Neural progenitor cell (in vitro differentiated cells): ENCODE results near the gene FHAD1. TPM values are rescaled to one million over a fixed set of nuclear protein-coding genes. Genes with fewer than 3 reads are reported as not detected.

Experiments used
- DNase-seq: peaks from one replicate; pipeline ENCODE4 v3.0.0-alpha.2; 2016; ENCODE audit warnings: low spot score
- H2AFZ ChIP-seq: fragments of 200-600 bp; sonication (generic); replicated peaks from 2 replicates; pipeline ENCODE4 v1.6.1; 2016; ENCODE audit warnings: antibody characterized with exemption
- H3F3A ChIP-seq: fragments of 200-600 bp; sonication (generic); 2 replicates; pipeline ENCODE4 v1.6.1; 2016; ENCODE audit warnings: antibody characterized with exemption, low read depth
- H3K27ac ChIP-seq: fragments of 200-600 bp; sonication (generic); 2 replicates; pipeline ENCODE4 v1.5.1; 2016; ENCODE audit warnings: mild to moderate bottlenecking
- H3K27me3 ChIP-seq: fragments of 200-600 bp; sonication (generic); 2 replicates; pipeline ENCODE4 v1.6.1; 2016; ENCODE audit warnings: mild to moderate bottlenecking, moderate library complexity
- H3K36me3 ChIP-seq: fragments of 200-600 bp; sonication (generic); 2 replicates; pipeline ENCODE4 v1.5.1; 2016
- H3K4me1 ChIP-seq: fragments of 200-600 bp; sonication (generic); 2 replicates; pipeline ENCODE4 v1.6.1; 2016; ENCODE audit warnings: mixed run types
- H3K4me2 ChIP-seq: fragments of 200-600 bp; sonication (generic); 2 replicates; pipeline ENCODE4 v1.6.1; 2016
- H3K4me3 ChIP-seq: fragments of 200-600 bp; sonication (generic); 2 replicates; pipeline ENCODE4 v1.5.1; 2016
- H3K79me2 ChIP-seq: fragments of 200-600 bp; sonication (generic); 2 replicates; pipeline ENCODE4 v1.6.1; 2016; ENCODE audit warnings: low read depth
- H3K9ac ChIP-seq: fragments of 200-600 bp; sonication (generic); 2 replicates; pipeline ENCODE4 v1.6.1; 2016
- H3K9me3 ChIP-seq: fragments of 200-600 bp; sonication (generic); 2 replicates; pipeline ENCODE4 v1.5.1; 2016; ENCODE audit warnings: low read depth
- H4K20me1 ChIP-seq: fragments of 200-600 bp; sonication (generic); 2 replicates; pipeline ENCODE4 v1.6.1; 2016; ENCODE audit warnings: low read depth
- H3K27ac Mint-ChIP-seq: 3 replicates; pipeline ENCODE4 v1.8.0; 2021; ENCODE audit warnings: mixed read lengths
- H3K27me3 Mint-ChIP-seq: 2 replicates; pipeline ENCODE4 v1.8.0; 2022; ENCODE audit warnings: low read depth, mild to moderate bottlenecking, inconsistent platforms, moderate library complexity, mixed read lengths; ENCODE audit not compliant: insufficient read depth
- H3K36me3 Mint-ChIP-seq: 3 replicates; pipeline ENCODE4 v1.8.0; 2021; ENCODE audit warnings: mixed read lengths
- H3K4me1 Mint-ChIP-seq: 3 replicates; pipeline ENCODE4 v1.8.0; 2021; ENCODE audit warnings: mixed read lengths
- H3K4me3 Mint-ChIP-seq: 3 replicates; pipeline ENCODE4 v1.8.0; 2021; ENCODE audit warnings: mild to moderate bottlenecking, moderate library complexity, mixed read lengths
- H3K9me3 Mint-ChIP-seq: 3 replicates; pipeline ENCODE4 v1.8.0; 2020; ENCODE audit warnings: mixed read lengths
- EZH2 ChIP-seq: fragments of 200-600 bp; sonication (generic); IDR thresholded peaks from 2 replicates; pipeline ENCODE4 v1.6.1; 2017; ENCODE audit warnings: antibody characterized with exemption, mild to moderate bottlenecking, moderate library complexity
- EZH2phosphoT487 ChIP-seq: fragments of 200-600 bp; sonication (generic); IDR thresholded peaks from 2 replicates; pipeline ENCODE4 v1.6.1; 2017; ENCODE audit warnings: antibody characterized with exemption
- total RNA-seq: library from RNA; depleted of rRNA; stranded (reverse); fragments of >200 nt; gene quantifications from 2 replicates; pipeline ENCODE4 v1.2.3, GENCODE V29; 2015; ENCODE audit warnings: low replicate concordance
- TF ChIP-seq, protein P1 (sequence below): fragments of 200-600 bp; sonication (generic); IDR thresholded peaks from 2 replicates; pipeline ENCODE4 v1.5.1; 2017; ENCODE audit warnings: antibody characterized with exemption, mild to moderate bottlenecking

Gene FHAD1
- total RNA-seq, 1 donor from 2014 or later = 9.1 TPM

DNA sequence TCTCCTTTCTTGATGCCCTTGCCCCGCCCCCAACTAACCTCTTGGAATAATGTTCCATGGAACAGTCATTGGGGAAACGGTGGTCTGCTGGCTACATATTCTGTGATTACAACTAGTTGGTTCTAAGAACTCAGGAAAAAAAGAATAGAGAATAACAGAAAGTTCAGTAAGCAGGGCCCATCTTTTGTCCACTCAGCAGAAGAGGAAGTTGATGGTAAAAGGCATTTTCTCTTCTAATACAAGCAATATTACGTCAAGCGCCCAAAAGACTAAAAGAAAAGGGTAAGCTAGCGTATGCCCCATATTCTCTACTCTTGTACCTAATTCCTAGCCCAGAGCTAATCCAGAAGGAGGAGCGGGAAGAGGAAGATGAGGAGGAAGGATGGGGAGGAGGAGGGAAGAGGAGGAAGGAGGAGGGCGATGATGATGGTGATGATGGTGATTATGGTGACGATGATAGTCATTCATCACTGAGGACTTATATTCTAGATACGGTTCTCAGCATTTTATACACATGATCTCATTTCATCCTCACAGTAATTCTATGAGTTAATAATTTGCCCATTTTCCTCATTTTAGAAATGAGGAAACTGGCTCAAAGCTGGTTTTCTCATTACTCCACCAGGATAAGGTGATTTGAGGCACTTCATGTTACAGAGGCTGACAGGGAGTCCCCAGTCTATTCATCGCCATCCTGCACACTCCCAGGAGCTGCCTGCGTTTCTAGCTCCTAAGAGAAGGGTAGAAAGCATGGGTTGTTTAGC is 86.1 kb downstream of the FHAD1 start:
- Histone ChIP-seq H3K4me2 (no peak overlapping the region), H3K79me2 (no peaks in the 10 kb centered on the region), H3K36me3 (no peaks in the 10 kb centered on the region), H3F3A (no peaks in the 10 kb centered on the region), H3K9ac (no peak overlapping the region), H3K4me1 (peaks cover 5% of the 10 kb centered on the region), H4K20me1 (no peaks in the 10 kb centered on the region), H3K27ac (no peak overlapping the region), H2AFZ (no peak overlapping the region), H3K9me3 (no peaks in the 10 kb centered on the region), H3K27me3 (no peaks in the 10 kb centered on the region), H3K4me3 (no peak overlapping the region)
- DNase-seq = no peak
- peaks cover 31% of the 10 kb centered on the region for H3K4me1 Mint-ChIP-seq
- peaks cover 2% of the 10 kb centered on the region for H3K36me3 Mint-ChIP-seq
- TF ChIP-seq, protein P1, sequence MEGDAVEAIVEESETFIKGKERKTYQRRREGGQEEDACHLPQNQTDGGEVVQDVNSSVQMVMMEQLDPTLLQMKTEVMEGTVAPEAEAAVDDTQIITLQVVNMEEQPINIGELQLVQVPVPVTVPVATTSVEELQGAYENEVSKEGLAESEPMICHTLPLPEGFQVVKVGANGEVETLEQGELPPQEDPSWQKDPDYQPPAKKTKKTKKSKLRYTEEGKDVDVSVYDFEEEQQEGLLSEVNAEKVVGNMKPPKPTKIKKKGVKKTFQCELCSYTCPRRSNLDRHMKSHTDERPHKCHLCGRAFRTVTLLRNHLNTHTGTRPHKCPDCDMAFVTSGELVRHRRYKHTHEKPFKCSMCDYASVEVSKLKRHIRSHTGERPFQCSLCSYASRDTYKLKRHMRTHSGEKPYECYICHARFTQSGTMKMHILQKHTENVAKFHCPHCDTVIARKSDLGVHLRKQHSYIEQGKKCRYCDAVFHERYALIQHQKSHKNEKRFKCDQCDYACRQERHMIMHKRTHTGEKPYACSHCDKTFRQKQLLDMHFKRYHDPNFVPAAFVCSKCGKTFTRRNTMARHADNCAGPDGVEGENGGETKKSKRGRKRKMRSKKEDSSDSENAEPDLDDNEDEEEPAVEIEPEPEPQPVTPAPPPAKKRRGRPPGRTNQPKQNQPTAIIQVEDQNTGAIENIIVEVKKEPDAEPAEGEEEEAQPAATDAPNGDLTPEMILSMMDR = no peak
- TF ChIP-seq EZH2phosphoT487 = no peak
- no peak for TF ChIP-seq EZH2
- H3K9me3 Mint-ChIP-seq = peaks cover 3% of the 10 kb centered on the region
- no peak overlapping the region for H3K4me3 Mint-ChIP-seq
- peaks cover 12% of the 10 kb centered on the region for H3K27me3 Mint-ChIP-seq
- no peak overlapping the region for H3K27ac Mint-ChIP-seq

DNA sequence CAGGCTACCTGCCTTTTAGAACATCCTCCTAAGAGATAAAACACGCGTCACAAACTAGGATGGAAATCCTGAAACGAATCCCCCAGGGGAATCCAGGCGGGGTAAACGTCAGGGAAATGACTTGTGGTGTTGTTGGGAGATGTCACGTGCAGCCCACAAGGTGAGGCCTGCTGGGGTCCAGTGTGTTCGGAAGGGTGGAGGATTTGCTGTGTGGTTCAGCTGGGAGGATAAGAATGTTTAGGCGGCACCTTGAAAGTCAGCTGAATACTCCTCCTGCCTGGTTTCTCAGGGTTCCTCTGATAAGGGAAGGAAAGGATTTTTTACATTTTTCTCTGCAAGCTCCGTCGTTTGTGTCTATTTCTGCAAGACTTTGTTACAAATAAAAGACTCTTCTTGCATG is 88.0 kb downstream of the FHAD1 start:
- peaks cover 4% of the 10 kb centered on the region for H3K36me3 Mint-ChIP-seq

DNA sequence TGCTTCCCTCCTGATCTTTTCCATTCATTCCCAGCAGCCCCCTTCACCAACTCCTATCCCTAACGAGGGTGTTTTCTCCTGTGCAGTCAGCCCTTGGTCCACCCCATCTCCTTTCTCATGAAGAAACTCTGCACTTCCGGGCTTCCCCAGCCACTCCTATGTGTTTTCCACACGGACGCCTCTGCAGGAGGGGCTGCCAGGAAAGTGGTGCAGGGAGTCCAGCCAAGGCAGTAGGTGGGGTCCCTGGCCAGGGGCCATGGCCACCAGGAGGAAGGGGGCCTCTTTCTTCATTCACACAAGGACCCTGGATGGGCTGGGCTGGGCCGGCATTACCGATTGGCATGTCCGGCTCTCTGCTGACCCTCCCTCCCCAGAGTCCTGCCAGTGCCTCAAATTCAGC is 89.8 kb downstream of the FHAD1 start:
- Mint-ChIP-seq H3K4me1 (peaks cover 30% of the 10 kb centered on the region), H3K36me3 (peaks cover 4% of the 10 kb centered on the region), H3K4me3 (no peak overlapping the region), H3K9me3 (peaks cover 9% of the 10 kb centered on the region), H3K27me3 (peaks cover 11% of the 10 kb centered on the region), H3K27ac (no peak overlapping the region)
- no peaks in the 10 kb centered on the region for H3K27me3 ChIP-seq
- H3K4me1 ChIP-seq = no peaks in the 10 kb centered on the region
- H3K79me2 ChIP-seq = no peaks in the 10 kb centered on the region
- no peak overlapping the region for H2AFZ ChIP-seq
- H3K4me2 ChIP-seq = no peak overlapping the region
- no peak overlapping the region for H3K27ac ChIP-seq
- no peak overlapping the region for H3K9ac ChIP-seq
- DNase-seq = no peak
- H3F3A ChIP-seq = no peaks in the 10 kb centered on the region
- no peaks in the 10 kb centered on the region for H3K9me3 ChIP-seq
- no peak overlapping the region for H3K4me3 ChIP-seq
- H4K20me1 ChIP-seq = no peaks in the 10 kb centered on the region
- TF ChIP-seq EZH2phosphoT487 = no peak
- H3K36me3 ChIP-seq = no peaks in the 10 kb centered on the region

More for the DNA sequence above, 88.0 kb downstream of the FHAD1 start:
- Mint-ChIP-seq H3K4me3 (no peak overlapping the region), H3K27me3 (peaks cover 13% of the 10 kb centered on the region), H3K4me1 (peaks cover 26% of the 10 kb centered on the region), H3K9me3 (peaks cover 6% of the 10 kb centered on the region), H3K27ac (no peak overlapping the region)
- no peaks in the 10 kb centered on the region for H3K27me3 ChIP-seq
- no peak for DNase-seq
- H3K79me2 ChIP-seq = no peaks in the 10 kb centered on the region
- TF ChIP-seq EZH2 (no peak), EZH2phosphoT487 (no peak)
- TF ChIP-seq, protein P1 = no peak
- no peak overlapping the region for H3K27ac ChIP-seq
- no peak overlapping the region for H2AFZ ChIP-seq
- no peaks in the 10 kb centered on the region for H3K4me1 ChIP-seq
- no peak overlapping the region for H3K9ac ChIP-seq
- H3F3A ChIP-seq = no peaks in the 10 kb centered on the region
- no peaks in the 10 kb centered on the region for H3K9me3 ChIP-seq
- no peak overlapping the region for H3K4me2 ChIP-seq
- H3K4me3 ChIP-seq = no peak overlapping the region
- H4K20me1 ChIP-seq = no peaks in the 10 kb centered on the region
- no peaks in the 10 kb centered on the region for H3K36me3 ChIP-seq
